ENCODE measurements around the gene PICALM. TPM values are rescaled to one million over a fixed set of nuclear protein-coding genes. Genes with fewer than 3 reads are reported as not detected.

PICALM gene
- total and polyA plus RNA-seq, 2 of the 13 experiments (the other 11 are each of a cell fraction or from before 2014, with no cell fraction given) = 97.6 to 154 TPM

DNA sequence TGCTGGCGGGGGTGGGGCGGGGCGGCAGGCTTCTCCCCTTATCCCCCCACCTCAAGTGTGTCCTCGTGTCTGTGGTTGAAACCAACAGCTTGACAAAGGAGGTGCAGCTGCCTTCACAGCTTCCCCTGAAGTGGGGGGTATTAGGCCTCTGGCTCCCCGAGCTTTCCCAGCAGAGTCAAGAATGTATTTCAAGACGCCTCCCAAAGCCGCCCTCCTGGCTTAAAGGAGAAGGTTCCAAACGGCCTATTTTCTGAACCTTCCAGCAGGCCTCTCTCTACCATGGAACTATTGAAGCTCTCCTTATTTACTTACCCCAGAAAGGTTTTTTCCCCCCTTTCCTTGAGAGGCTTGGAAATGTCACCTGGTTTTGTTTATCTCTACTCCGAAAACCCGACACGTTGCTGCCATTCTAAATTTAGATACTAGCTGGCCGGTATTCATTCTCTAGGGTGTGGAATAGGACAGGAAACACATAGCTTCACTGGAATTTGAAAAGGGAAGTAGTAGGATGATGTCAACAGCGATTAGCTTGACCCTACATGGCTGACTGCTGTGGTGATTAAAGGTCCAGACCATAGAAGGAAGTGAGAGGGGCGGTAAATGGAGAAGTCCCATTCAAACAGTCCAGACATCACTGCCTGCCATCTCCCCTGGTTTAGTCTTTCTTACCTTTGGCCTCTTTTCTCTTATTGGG, 671 bp upstream of the PICALM start (continued):
- TF ChIP-seq CREB1 (IDR thresholded peaks at IDR 0.05) = no peak
- TF ChIP-seq CREB1 (CRISPR knock-in tag; IDR thresholded peaks at IDR 0.05) = peak; percentile 73
- TF ChIP-seq NFE2L1 (CRISPR knock-in tag; IDR thresholded peaks at IDR 0.05; ENCODE audit: borderline replicate concordance) = no peak
- TF ChIP-seq ZFP90 (CRISPR knock-in tag; IDR thresholded peaks at IDR 0.05; ENCODE audit: borderline replicate concordance) = no peak
- no peak for TF ChIP-seq CTCF (CRISPR knock-in tag; IDR thresholded peaks at IDR 0.05)
- TF ChIP-seq MYC (CRISPR knock-in tag; IDR thresholded peaks at IDR 0.05; ENCODE audit: borderline replicate concordance) = no peak
- TF ChIP-seq, protein P1, sequence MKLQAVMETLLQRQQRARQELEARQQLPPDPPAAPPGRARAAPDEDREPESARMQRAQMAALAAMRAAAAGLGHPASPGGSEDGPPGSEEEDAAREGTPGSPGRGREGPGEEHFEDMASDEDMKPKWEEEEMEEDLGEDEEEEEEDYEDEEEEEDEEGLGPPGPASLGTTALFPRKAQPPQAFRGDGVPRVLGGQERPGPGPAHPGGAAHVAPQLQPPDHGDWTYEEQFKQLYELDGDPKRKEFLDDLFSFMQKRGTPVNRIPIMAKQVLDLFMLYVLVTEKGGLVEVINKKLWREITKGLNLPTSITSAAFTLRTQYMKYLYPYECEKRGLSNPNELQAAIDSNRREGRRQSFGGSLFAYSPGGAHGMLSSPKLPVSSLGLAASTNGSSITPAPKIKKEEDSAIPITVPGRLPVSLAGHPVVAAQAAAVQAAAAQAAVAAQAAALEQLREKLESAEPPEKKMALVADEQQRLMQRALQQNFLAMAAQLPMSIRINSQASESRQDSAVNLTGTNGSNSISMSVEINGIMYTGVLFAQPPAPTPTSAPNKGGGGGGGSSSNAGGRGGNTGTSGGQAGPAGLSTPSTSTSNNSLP (IDR thresholded peaks at IDR 0.05; ENCODE audit: low read depth, low read length) = no peak
- TF ChIP-seq KDM2A (CRISPR knock-in tag; IDR thresholded peaks at IDR 0.05; ENCODE audit: borderline replicate concordance, low read depth) = no peak
- TF ChIP-seq, protein P2, sequence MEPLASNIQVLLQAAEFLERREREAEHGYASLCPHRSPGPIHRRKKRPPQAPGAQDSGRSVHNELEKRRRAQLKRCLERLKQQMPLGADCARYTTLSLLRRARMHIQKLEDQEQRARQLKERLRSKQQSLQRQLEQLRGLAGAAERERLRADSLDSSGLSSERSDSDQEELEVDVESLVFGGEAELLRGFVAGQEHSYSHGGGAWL (CRISPR knock-in tag; IDR thresholded peaks at IDR 0.05) = no peak
- no peak for TF ChIP-seq ATF2 (CRISPR knock-in tag; IDR thresholded peaks at IDR 0.05)
- TF ChIP-seq, protein P3, sequence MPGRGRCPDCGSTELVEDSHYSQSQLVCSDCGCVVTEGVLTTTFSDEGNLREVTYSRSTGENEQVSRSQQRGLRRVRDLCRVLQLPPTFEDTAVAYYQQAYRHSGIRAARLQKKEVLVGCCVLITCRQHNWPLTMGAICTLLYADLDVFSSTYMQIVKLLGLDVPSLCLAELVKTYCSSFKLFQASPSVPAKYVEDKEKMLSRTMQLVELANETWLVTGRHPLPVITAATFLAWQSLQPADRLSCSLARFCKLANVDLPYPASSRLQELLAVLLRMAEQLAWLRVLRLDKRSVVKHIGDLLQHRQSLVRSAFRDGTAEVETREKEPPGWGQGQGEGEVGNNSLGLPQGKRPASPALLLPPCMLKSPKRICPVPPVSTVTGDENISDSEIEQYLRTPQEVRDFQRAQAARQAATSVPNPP (CRISPR knock-in tag; IDR thresholded peaks at IDR 0.05) = no peak
- peak; percentile 76 for TF ChIP-seq PHF8 (CRISPR knock-in tag; IDR thresholded peaks at IDR 0.05)
- TF ChIP-seq NFE2L2 (IDR thresholded peaks at IDR 0.05; ENCODE audit: low read length) = no peak
- no peak for TF ChIP-seq HMG20A (CRISPR knock-in tag; IDR thresholded peaks at IDR 0.05; ENCODE audit: borderline replicate concordance)
- TF ChIP-seq, protein P4, sequence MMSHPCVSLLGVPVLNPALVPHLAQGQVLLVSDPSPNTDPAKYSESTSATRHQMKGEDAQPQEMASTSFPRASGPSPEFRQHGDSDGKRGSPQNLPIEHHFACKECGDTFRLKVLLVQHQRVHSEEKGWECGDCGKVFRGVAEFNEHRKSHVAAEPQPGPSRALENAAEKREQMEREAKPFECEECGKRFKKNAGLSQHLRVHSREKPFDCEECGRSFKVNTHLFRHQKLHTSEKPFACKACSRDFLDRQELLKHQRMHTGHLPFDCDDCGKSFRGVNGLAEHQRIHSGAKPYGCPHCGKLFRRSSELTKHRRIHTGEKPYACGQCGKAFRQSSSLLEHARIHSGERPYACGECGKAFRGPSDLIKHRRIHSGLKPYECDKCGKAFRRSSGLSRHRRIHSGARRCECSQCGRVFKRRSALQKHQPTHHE (CRISPR knock-in tag; IDR thresholded peaks at IDR 0.05; ENCODE audit: borderline replicate concordance) = 0 out of 2 replicates have a peak, but pooled peaks have one; percentile 3
- peak; percentile 14; the same call in 1 of the 2 replicates for TF ChIP-seq HDAC1 (CRISPR knock-in tag; IDR thresholded peaks at IDR 0.05)
- TF ChIP-seq, protein P5, sequence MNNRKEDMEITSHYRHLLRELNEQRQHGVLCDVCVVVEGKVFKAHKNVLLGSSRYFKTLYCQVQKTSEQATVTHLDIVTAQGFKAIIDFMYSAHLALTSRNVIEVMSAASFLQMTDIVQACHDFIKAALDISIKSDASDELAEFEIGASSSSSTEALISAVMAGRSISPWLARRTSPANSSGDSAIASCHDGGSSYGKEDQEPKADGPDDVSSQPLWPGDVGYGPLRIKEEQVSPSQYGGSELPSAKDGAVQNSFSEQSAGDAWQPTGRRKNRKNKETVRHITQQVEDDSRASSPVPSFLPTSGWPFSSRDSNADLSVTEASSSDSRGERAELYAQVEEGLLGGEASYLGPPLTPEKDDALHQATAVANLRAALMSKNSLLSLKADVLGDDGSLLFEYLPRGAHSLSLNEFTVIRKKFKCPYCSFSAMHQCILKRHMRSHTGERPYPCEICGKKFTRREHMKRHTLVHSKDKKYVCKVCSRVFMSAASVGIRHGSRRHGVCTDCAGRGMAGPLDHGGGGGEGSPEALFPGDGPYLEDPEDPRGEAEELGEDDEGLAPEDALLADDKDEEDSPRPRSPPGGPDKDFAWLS (CRISPR knock-in tag; IDR thresholded peaks at IDR 0.05; ENCODE audit: borderline replicate concordance) = no peak
- TF ChIP-seq, protein P6, sequence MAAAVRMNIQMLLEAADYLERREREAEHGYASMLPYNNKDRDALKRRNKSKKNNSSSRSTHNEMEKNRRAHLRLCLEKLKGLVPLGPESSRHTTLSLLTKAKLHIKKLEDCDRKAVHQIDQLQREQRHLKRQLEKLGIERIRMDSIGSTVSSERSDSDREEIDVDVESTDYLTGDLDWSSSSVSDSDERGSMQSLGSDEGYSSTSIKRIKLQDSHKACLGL (CRISPR knock-in tag; IDR thresholded peaks at IDR 0.05) = no peak
- no peak for TF ChIP-seq MAFK (conservative IDR thresholded peaks at IDR 0.05 in 1 of 2, IDR thresholded peaks at IDR 0.05 in 1 of 2; ENCODE audit: low read length in 2 of 2)
